Measurements from ENCODE around the gene KLF12.

KLF12 gene

DNA sequence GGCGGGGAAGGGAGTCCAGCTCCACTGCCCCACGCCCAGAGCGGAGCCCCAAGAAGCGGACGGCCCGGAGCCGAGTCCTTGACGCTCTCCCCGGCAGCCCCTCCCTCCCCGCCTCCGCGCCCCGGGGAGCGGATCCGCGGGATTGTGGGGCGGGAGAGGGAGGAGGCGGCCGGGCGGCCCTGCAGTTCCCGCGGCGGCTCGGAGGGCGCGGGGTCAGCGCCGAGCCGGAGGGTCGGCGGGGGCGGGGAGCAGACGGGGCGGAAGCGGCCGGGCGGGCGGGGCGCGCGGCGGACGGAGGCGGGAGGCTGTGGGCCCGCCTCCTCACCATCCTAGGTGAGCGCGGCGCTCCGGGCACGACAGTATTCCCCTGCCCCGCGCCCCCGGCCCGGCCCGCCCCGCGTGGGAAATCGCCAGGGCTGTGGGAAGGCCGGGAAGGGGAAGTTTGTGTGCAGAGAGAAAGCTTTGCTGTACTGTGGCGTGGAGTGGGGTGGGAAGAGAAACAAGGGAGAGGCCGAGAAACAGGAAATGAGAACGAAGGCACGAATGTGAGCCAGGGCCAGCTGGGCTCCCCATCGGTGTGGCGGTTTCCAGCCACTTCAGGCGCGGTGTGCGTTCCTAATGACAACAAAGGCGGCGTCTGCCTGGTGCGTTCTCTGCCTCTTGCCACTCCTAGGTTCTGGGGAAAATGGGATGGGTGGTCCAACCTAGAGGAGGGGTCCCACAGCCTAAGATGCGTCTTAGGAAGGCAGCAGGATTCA, 1.3 kb upstream of the KLF12 start:
- peak; percentile 88 for DNase-seq (ENCODE audit: low spot score)

DNA sequence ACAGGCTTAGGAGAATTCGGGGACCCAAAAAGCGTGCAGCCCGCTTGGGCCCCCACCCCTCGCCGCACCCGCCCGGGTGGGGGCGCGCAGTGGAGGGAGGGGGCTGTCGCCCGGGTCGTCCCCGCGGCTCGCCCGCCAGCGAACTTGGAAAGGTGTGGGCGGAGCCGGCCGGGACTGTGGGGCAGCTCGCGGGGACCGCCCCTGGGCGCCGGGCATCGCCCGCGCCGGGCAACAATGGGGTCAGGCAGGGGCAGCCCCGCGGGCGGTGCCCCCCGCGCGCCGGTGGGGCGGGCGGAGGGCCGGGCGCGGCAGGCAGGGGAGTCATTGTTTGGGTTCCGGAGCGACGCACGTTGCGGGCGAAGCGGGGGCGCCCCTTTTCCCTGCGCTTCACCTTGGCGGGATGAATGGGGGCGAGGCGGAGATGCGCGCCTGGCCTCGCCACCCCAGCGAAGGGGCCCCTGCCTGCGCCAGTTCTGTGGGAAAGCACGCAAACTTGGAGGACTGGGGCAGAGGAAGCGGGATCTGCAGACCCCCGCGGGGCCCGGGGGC, 647 bp upstream of the KLF12 start:
- DNase-seq (ENCODE audit: low spot score) = peak; percentile 77

DNA sequence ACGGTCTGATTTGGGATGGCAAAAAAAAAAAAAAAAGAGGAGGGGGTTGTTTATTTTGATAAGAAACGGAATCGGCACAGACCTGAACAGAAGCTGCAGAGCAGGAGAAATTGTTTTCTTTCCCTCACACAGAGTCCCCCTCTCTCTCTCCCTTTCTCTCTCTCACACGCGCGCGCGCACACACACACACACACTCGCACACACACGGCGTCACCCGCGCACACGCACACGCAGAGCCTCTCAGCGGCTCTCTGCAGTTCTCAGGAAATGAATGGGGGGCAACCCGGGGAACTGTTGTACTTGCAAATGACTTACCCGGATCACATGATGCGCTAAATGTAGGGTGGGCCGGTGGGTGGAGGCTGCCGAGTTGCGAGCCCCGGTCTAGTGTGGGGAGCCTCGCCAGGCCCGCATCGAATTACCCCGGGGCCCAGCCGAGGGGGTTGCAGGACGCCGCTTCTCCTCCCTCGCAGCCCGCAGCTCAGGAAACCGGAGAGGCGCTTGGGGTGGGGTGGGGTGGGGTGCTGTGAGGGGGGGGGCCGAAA, 475 bp downstream of the KLF12 start:
- peak; percentile 89 for DNase-seq (ENCODE audit: low spot score)

DNA sequence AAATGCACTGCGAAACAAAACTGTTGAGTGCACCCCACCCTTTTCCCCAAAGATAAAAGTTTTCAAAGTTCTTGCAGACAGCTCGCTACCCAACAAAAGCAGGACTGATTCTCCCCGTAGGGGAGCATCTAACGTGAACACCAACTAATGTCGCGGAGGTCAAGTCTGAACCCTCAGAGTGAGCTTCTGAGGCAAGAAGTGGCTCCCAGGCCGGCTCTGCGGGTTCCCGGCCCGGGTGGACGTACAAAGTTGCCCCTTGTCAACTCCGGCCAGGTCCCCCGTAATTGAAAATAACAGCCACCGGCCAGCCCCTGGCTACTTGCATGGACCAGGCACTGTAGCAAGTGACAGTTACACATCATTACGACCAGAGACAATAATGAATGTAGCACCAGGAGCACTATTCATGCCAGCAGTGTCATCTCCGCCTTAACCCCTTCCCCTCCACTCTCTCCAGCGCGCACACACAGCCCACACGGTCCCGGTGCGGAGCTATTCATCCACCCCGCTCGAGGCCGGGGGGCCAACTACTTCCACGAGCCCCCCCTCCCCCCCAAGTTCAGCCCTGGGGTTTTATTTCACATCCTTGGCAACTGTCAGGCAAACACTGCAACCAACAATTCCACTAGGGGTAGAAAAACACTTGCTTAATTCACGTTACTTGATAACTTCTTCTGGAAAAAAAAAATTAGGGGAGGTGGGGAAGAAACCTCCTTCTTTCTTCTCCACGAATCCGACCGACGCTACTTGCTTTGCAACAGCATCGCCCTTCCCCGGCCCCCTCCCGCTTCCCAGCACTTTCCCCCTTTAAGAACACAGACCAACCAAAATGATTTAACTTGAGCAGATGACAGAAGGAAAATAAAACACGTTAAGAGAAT, 1.2 kb downstream of the KLF12 start:
- DNase-seq (ENCODE audit: low spot score) = peak; percentile 37

DNA sequence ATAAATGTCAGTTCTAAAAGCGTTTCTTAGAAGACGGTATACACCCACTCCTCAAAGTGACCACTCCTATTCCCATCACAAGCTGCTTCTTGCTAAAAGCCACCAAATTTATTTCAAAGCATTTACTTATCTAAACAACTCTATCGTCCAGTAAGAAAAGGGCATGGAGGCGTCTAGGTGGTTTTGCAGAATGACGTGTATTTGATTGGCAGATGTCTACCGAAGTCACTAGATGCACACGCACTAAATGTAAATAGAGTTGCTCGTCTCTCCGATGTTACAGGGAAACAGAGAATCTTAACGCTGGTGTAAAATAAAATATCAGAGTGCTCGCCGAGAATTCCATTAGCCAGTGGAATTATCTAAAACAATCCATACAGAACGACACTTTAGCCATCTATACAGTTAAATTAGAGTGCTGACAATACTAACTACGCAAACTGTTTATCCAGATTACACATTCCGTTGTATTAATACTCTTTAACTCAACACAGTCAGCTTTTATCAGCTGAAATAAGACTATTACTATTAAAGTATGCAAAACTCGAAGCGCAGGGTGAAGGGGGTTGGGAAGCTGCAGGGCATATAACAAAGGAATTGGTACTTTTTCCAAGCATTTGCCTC, 1.9 kb downstream of the KLF12 start:
- DNase-seq (ENCODE audit: low spot score) = no peak

DNA sequence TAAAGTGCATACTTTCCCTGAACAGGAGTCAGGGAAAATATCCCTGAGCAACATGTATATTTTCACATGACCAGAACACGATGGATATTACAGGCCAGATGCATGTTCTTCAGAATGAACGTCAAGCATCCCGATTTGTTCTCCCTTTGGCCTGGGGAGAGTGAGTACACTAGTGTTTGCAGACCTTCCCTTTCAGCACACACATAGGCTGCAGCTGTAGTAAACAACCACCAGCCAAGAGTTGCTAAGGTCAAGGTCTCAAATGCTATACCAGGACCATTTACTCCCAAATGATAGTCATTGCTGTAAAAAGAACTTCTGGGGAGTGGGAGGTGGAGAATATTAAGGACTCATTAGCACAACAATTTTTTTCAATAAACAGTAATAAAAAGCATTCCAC, 3.0 kb downstream of the KLF12 start:
- no peak for DNase-seq (ENCODE audit: low spot score)

DNA sequence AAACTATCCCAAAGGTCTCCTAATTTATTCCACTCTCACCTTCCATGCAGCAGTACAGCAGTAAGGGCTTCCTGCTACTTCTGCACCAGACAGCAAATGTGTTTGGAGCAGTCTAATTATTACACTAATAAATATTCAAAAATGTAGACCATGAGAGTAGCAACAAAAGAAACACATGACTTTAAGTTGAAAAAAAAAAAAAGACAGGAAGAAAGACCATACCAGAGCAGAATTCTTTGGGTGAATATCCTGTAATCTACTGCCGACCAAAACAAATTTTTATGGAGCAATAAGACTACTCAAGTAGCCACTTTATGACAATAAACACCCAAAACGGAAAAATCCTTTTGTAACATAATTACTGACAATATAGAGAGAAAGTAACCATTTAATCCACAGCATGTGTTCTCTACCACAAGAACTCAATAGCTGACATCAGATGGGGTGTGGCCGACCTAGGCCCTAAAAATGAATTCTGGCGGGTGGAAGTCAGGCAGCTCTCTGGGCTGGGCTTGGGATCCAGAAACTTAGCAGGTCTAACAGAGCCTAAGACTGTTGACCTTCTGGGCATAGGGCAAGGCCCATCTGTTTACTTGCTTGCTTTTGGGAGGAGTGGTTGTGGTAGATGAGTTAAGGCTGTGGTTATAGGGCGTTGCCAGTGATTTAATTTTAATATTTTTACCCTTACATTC, 4.6 kb downstream of the KLF12 start:
- DNase-seq (ENCODE audit: low spot score) = no peak

DNA sequence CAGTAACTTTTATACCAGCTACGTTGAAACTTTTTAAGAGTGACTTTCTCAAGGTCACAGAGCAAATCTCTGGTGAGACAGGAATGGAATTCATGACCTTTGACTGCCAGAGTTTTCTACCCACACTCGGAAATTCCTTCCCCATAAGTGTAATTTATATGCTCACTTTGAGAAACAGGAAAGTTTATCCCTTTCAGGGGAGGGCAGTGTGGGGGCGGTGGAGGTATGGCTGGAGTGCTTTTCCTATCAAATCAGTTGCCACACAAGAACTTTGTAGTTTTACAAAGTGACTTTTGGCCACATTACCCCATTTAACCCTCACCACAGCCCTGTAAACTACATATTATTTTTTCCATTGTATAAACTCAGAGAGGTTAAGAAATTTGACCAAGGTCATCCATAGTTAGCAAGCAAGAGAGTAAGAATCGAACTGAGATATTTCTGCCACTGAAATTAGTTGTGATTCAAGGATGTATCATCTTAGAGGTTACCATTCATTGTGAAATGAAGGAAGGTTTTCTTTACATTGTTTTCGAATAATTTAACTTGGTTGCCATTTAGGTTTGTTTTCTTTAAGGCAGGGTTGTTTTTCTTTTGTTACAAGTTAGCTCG, 5.9 kb downstream of the KLF12 start:
- DNase-seq (ENCODE audit: low spot score) = no peak

DNA sequence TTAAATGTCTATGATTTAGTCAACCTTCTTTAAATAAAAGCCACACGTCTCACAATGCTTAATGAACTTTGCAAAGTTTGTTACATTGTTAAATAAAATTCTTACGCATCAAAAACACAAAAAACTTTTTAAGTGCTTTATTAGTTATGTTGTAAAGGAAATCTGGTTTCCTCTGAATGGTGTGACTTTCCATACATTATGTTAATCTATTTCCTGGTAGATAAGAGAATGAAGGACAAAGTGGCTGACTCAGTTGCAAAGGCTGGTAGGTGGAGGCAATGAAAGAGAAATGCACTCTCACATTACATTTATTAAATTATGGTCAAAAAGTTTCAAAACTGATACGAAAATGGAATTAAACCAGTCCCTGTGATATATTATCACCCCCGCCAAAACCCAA, 15.9 kb downstream of the KLF12 start:
- DNase-seq (ENCODE audit: low spot score) = no peak

DNA sequence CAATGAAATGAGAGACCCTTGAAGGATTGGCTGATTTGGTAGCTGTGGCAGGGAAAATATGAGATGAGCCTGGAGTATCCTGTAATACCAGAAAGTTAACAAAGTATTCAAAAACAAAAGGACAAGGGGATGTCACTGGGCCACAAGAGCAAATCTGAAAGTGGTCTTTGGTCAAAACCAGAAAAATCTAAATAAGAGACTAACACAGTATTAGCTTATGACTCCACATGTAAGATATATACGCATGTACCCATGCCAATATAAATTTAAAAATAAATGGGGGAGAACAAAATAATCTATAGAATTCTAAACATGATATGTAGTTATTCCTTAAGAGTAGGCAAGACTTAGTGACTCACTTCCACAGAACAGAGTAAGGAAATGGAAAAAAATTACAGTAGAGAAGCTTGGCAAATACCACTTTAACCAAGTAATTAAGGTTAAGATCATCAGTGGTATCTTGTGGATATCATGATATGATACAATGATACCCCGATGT, 16.9 kb downstream of the KLF12 start:
- no peak for DNase-seq (ENCODE audit: low spot score)

DNA sequence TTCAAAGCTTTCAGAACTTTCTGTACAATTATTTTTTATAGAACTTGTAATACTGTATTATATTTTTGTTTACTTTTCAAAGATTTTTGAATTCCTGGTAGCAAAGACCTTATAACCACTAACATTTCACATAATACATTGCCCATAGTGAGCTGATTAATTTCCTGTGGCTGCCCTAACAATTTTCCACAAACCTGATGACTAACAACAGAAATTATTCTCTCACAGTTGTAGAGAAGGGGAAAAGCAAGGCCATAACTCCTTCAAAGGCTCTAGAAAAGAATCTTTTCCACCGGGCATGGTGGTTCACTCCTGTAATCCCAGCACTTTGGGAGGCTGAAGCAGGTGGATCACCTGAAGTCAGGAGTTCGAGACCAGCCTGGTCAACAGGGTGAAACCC, 19.1 kb downstream of the KLF12 start:
- DNase-seq (ENCODE audit: low spot score) = peak; percentile 55

DNA sequence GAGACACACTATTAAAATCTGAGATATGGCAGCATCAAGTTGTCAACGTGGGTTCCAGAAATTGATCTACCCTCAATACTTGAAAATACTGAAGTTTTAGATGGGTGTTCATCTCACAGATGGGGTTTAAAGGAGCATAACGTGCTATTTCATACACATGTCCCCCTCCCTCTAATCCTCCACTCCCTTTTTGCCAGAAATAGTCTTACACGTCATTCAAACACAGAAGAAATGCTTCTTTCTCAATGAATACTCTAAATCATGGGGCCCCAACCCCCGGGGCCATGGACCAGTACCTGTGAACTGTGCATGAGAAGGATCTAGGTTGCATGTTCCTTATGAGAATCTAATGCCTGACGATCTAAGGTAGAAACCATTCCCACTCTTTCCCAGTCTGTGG, 19.6 kb downstream of the KLF12 start:
- no peak for DNase-seq (ENCODE audit: low spot score)

DNA sequence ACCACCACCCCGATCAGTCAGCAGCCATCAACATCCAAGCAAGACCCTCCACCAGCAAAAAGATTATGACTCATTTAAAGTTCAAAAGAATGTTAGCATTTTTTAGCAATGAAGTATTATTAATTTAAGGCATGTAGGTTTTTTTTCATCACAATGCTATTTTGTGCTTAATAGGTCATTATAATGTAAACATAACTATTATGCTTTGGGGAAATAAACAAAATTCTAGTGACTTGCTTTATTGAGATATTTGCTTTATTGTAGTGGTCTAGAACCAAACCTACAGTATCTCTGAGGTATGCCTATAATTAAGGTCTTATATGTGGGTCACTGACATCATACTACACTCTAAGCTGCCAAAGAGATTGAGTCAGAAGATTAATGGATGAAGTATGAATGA, 20.0 kb downstream of the KLF12 start:
- DNase-seq (ENCODE audit: low spot score) = no peak

DNA sequence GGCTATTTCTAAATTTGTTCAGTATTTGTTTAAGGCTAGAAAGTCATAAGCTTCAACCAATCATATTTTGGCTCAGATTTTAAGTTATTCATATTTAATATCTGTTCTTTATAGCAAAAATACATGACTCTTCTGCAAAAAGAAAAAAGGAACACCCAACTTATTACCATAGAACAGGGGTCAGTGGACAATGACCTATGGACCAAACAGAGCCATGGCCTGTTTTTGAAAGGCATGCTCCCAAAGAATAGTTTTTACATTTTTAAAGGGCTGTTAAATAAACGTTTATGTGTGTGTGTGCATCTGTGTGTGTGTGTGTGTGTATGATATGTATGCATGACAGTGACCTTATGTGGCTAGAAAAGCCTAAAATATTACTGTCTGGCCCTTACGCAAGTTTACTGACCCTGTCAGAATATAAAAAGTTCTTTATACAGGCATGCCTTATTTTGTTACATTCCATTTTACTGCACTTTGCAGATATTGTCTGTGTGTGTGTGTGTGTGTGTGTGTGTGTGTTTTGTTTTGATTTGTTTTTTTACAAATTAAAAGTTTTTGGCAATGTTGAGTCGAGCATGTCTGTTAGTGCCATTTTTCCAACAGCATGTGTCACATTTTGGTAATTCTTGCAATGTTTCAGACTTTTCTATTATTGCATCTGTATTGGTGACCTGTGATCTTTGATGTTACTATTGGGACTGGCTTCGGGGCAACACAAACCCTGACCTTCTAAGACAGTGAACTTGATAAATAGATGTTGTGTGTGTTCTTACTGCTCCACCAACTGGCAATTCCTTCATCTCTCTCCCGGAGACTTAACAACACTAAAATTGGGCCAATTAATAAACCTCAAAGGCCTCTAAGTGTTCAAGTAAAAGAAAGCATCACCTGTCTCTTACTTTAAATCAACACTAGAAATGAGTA, 22.0 kb downstream of the KLF12 start:
- no peak for DNase-seq (ENCODE audit: low spot score)

DNA sequence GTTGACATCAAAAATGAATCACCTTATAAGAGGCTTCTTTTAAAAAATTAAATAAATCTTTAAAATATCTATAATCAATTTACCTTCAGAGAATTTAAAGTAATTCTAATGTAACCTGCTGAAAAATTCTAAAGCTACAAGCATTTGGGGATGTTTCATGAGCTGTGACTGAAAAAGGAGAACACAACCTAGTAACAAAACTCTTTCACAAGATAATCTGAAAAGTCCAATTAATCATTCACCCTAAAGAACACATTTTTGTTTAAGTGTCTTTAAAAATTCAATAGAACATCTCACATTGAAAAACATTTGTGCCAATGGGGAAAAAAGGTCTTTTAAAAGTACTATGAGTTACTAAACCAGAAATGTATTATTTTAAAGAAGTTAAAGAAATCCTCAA, 22.8 kb downstream of the KLF12 start:
- no peak for DNase-seq (ENCODE audit: low spot score)

DNA sequence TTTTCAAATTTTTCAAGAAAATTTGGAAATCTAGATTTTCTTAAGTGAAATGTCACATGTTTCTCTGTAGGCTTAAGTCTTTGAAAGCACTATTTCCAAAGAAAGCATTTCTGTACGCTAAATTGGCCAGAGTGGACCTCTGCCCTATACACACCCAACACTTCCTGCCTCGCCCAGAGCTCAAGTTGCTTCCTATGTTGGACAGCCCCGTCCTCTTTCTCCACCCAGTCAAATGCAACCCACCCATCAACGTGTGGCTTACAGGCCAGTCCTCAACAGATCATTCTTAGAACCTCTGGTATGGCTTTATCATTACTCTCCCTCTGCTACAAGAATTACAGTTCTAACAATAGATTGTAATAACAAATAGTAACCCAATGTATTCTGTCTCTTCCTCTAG, 24.2 kb downstream of the KLF12 start:
- no peak for DNase-seq (ENCODE audit: low spot score)

DNA sequence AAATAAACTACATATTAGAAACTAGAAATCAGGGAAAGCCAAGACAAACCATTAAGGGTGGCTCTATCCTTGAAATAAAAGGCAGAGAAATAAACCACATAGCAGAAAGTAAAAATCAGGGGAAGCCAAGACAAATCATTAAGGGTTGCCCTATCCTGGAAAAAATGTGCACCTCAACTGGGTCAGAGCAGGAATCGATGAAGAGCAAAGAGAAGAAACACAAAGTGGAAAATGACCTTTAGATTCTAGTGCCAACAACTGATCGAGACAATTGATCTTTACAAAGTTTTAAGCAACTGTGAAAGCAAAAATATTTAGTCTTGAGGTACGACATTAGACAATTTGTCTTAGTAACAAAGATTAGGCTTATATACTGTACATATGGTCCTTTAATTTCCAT, 26.6 kb downstream of the KLF12 start:
- no peak for DNase-seq (ENCODE audit: low spot score)

DNA sequence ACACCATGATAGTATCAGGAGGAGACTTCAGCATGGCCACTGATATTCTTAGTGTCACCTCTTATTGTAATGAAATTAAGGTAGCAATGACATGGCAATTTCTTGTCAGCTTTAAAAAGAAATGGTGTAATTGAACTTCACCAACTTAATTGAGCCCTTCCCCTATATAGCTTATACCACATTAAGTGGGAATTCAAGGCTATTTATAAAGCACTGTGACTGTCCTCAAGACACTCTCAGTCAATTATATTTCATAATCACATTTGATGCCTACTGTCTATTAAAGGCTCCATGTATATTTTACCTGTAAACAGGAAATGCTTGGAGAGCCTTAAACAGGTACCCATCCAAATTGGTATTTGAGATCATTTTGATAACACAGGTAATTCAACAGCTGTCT, 28.3 kb downstream of the KLF12 start:
- DNase-seq (ENCODE audit: low spot score) = no peak

DNA sequence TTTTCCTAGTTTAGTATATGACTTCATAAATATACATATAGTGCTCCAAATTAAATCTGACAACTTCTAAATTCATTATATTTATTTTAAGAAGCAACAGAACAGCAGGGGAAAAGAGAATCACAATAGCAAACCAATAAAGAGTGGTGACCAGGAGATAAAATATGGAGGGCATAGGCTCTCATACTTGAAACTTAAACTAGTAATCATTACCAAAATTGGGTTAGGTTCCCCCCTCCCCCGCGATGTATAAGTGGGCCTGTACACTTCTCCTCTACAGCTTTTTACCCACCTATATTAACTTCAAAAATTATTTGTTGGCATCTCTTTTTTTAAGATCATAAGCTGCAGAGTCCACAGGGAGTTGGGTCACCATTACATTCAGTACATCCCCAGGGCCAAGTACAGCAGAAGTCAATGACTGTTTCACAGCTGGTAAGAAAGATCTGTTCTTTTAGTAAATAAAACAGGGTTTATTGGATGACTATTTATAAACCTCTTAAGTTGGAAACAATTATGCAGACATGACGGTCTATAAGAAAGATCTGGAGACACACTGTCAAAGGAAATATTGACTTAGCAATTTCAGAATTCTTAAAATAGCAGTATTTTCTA, 29.4 kb downstream of the KLF12 start:
- no peak for DNase-seq (ENCODE audit: low spot score)

Data from GM03348 (cell line).